BLaER1 (cell line): ENCODE data around the gene SGSM1.

Source experiments
- H3K27ac ChIP-seq: shearing (Covaris generic); formaldehyde crosslinking; 2 replicates; pipeline ENCODE4 v1.8.1; 2022
- H3K27me3 ChIP-seq: shearing (Covaris generic); formaldehyde crosslinking; 2 replicates; pipeline ENCODE4 v1.8.1; 2022
- H3K36me3 ChIP-seq: shearing (Covaris generic); formaldehyde crosslinking; 2 replicates; pipeline ENCODE4 v1.8.1; 2022
- H3K4me1 ChIP-seq: shearing (Covaris generic); formaldehyde crosslinking; 2 replicates; pipeline ENCODE4 v1.8.1; 2022
- H3K4me2 ChIP-seq: shearing (Covaris generic); formaldehyde crosslinking; 2 replicates; pipeline ENCODE4 v1.8.1; 2022
- H3K4me3 ChIP-seq: shearing (Covaris generic); formaldehyde crosslinking; 2 replicates; pipeline ENCODE4 v1.8.1; 2022
- H3K9ac ChIP-seq: shearing (Covaris generic); formaldehyde crosslinking; 2 replicates; pipeline ENCODE4 v1.8.1; 2022
- H3K9me3 ChIP-seq: shearing (Covaris generic); formaldehyde crosslinking; 2 replicates; pipeline ENCODE4 v1.8.1; 2022
- H4K20me1 ChIP-seq: shearing (Covaris generic); formaldehyde crosslinking; 2 replicates; pipeline ENCODE4 v1.8.1; 2022
- Cebpa-rat ChIP-seq: shearing (Covaris generic); IDR thresholded peaks from 2 replicates; pipeline ENCODE4 v1.8.1; 2022

Gene SGSM1

DNA sequence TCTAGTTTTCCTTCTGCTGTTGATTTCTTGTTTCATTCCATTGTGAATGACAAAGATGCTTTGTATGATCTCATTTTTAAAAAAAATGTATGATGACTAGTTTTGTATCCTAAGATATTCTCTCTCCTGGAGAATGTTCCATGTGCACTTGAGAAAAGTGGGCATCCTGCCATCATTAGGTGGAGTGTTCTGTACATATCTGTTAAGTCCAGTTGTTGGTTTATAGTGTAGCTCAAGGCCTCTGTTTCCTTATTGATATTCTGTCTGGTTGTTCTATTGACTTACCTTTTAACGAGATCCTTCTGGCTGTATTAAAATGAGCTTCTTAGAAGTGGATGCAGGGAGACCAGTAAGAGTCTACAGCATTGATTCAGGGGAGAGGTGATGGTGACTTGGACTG is 35.2 kb downstream of the SGSM1 start:
- no peaks in the 10 kb centered on the region for H3K36me3 ChIP-seq
- no peaks in the 10 kb centered on the region for H3K27me3 ChIP-seq
- H4K20me1 ChIP-seq = no peaks in the 10 kb centered on the region
- H3K4me3 ChIP-seq = no peak overlapping the region
- H3K4me1 ChIP-seq = no peaks in the 10 kb centered on the region
- H3K9me3 ChIP-seq = no peaks in the 10 kb centered on the region; the same call in 1 of the 2 replicates
- TF ChIP-seq Cebpa-rat = no peak
- H3K27ac ChIP-seq = no peak overlapping the region
- no peak overlapping the region for H3K9ac ChIP-seq
- no peak overlapping the region for H3K4me2 ChIP-seq

GRCh38 chr22:24843048-24843447 is 37.0 kb downstream of the SGSM1 start:
- H3K4me1 ChIP-seq = no peaks in the 10 kb centered on the region
- no peak for TF ChIP-seq Cebpa-rat
- no peaks in the 10 kb centered on the region for H3K27me3 ChIP-seq
- H3K4me3 ChIP-seq = no peak overlapping the region
- H3K9me3 ChIP-seq = no peaks in the 10 kb centered on the region; the same call in 1 of the 2 replicates
- H3K27ac ChIP-seq = no peak overlapping the region
- H3K36me3 ChIP-seq = no peaks in the 10 kb centered on the region
- H3K4me2 ChIP-seq = no peak overlapping the region
- no peak overlapping the region for H3K9ac ChIP-seq
- no peaks in the 10 kb centered on the region for H4K20me1 ChIP-seq

DNA sequence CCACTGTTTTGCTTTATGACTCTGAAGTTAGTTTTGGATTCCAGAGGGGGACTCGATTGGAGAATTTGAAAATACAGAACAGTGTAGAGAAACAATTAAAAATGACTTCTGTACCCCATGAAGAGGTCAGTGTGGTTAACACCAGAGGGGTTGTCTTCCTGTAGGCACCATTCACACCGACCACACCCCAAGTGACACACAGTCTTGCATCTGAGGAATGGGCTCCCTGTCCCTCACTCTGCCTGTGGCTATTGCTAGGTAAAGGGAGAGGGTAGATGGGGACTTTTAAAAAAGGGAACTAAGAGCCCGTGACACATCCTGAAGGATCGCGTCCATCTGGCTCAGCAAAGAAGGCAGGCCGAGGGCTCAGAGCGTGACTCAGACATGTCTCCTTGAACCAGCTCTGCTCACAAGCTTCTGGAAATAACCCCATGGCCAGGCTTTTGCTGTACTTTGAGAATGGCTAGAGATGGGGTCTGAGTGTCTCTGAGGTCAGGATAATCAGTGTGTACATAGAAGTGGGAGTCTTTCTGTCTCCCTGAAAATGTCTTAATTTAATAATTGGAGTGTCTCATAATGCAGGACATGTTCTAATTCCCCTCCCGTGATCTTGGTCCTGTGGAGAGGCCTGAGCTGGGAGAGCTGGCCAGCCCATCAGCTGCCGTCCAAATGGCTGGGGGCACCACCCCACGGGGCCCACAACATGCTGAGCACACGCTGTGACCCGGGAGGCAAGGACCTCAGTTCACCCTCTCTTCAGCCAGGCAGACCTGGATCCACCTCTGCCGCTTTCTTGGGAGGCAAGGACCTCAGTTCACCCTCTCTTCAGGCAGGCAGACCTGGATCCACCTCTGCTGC is 39.3 kb downstream of the SGSM1 start:
- no peak overlapping the region for H3K27ac ChIP-seq
- no peaks in the 10 kb centered on the region for H3K36me3 ChIP-seq
- no peak overlapping the region for H3K9ac ChIP-seq
- H3K4me1 ChIP-seq = no peaks in the 10 kb centered on the region
- no peaks in the 10 kb centered on the region for H4K20me1 ChIP-seq
- TF ChIP-seq Cebpa-rat = no peak
- H3K9me3 ChIP-seq = no peaks in the 10 kb centered on the region
- H3K4me3 ChIP-seq = no peak overlapping the region
- H3K4me2 ChIP-seq = no peak overlapping the region
- no peaks in the 10 kb centered on the region for H3K27me3 ChIP-seq

GRCh38 chr22:24847490-24847889 is 41.5 kb downstream of the SGSM1 start:
- Histone ChIP-seq H3K4me1 (no peaks in the 10 kb centered on the region), H3K4me3 (no peak overlapping the region), H3K9me3 (no peaks in the 10 kb centered on the region), H3K27me3 (no peaks in the 10 kb centered on the region), H4K20me1 (no peaks in the 10 kb centered on the region), H3K9ac (no peak overlapping the region), H3K36me3 (no peaks in the 10 kb centered on the region), H3K27ac (no peak overlapping the region), H3K4me2 (no peak overlapping the region)
- TF ChIP-seq Cebpa-rat = no peak

GRCh38 chr22:24848559-24849168 is 42.7 kb downstream of the SGSM1 start:
- Histone ChIP-seq H3K4me2 (no peak overlapping the region), H3K27me3 (no peaks in the 10 kb centered on the region), H3K36me3 (no peaks in the 10 kb centered on the region), H4K20me1 (no peaks in the 10 kb centered on the region), H3K4me1 (no peaks in the 10 kb centered on the region), H3K9ac (no peak overlapping the region), H3K9me3 (peaks cover 1% of the 10 kb centered on the region; the same call in 1 of the 2 replicates), H3K27ac (no peak overlapping the region), H3K4me3 (no peak overlapping the region)
- TF ChIP-seq Cebpa-rat = no peak

- Histone ChIP-seq H3K4me3 (no peak overlapping the region), H3K9me3 (peaks cover 7% of the 10 kb centered on the region), H3K9ac (no peak overlapping the region)
Observed at GRCh38 chr22:24855794-24856193, 49.8 kb downstream of the SGSM1 start.

GRCh38 chr22:24857576-24857975 is 51.6 kb downstream of the SGSM1 start:
- no peaks in the 10 kb centered on the region for H3K27me3 ChIP-seq
- TF ChIP-seq Cebpa-rat = no peak
- H3K4me3 ChIP-seq = no peak overlapping the region
- no peak overlapping the region for H3K4me2 ChIP-seq
- no peaks in the 10 kb centered on the region for H4K20me1 ChIP-seq
- H3K9ac ChIP-seq = no peak overlapping the region
- H3K4me1 ChIP-seq = no peaks in the 10 kb centered on the region
- no peaks in the 10 kb centered on the region for H3K36me3 ChIP-seq
- no peak overlapping the region for H3K27ac ChIP-seq
- H3K9me3 ChIP-seq = peaks cover 7% of the 10 kb centered on the region

More at GRCh38 chr22:24855794-24856193, 49.8 kb downstream of the SGSM1 start:
- TF ChIP-seq Cebpa-rat = no peak
- Histone ChIP-seq H3K27me3 (no peaks in the 10 kb centered on the region), H3K4me1 (no peaks in the 10 kb centered on the region), H3K27ac (no peak overlapping the region), H3K36me3 (no peaks in the 10 kb centered on the region), H3K4me2 (no peak overlapping the region), H4K20me1 (no peaks in the 10 kb centered on the region)

- Histone ChIP-seq H3K36me3 (no peaks in the 10 kb centered on the region), H3K4me1 (no peaks in the 10 kb centered on the region), H3K4me3 (no peak overlapping the region), H3K4me2 (no peak overlapping the region), H3K27ac (no peak overlapping the region), H4K20me1 (no peaks in the 10 kb centered on the region), H3K9ac (no peak overlapping the region), H3K9me3 (no peaks in the 10 kb centered on the region), H3K27me3 (no peaks in the 10 kb centered on the region)
- TF ChIP-seq Cebpa-rat = no peak
Observed at GRCh38 chr22:24859587-24859986, 53.6 kb downstream of the SGSM1 start.

DNA sequence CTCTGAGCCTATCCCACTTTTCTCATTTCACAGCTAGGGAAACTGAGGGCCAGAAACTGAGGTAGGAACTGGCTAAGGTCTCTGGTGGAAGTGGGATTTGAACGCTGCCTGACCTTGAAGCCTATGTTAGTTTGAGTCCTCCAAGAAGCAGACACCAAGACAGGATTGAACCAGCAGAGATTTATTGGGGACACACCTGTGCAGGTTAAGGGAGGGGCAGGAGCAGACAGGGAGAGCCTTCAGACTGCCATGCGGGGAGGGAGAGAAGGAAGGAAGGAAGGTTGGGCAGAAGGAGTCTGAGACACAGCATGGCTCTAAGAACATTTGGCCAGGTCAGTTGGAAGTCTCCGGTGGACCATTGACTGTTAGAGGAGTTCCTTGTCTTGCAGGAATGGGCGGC is 59.5 kb downstream of the SGSM1 start:
- no peak for TF ChIP-seq Cebpa-rat
- H3K4me2 ChIP-seq = no peak overlapping the region
- H3K4me1 ChIP-seq = no peaks in the 10 kb centered on the region
- no peaks in the 10 kb centered on the region for H3K27me3 ChIP-seq
- H3K9me3 ChIP-seq = no peaks in the 10 kb centered on the region
- H3K36me3 ChIP-seq = no peaks in the 10 kb centered on the region
- no peaks in the 10 kb centered on the region for H4K20me1 ChIP-seq
- no peak overlapping the region for H3K27ac ChIP-seq
- no peak overlapping the region for H3K4me3 ChIP-seq
- no peak overlapping the region for H3K9ac ChIP-seq

DNA sequence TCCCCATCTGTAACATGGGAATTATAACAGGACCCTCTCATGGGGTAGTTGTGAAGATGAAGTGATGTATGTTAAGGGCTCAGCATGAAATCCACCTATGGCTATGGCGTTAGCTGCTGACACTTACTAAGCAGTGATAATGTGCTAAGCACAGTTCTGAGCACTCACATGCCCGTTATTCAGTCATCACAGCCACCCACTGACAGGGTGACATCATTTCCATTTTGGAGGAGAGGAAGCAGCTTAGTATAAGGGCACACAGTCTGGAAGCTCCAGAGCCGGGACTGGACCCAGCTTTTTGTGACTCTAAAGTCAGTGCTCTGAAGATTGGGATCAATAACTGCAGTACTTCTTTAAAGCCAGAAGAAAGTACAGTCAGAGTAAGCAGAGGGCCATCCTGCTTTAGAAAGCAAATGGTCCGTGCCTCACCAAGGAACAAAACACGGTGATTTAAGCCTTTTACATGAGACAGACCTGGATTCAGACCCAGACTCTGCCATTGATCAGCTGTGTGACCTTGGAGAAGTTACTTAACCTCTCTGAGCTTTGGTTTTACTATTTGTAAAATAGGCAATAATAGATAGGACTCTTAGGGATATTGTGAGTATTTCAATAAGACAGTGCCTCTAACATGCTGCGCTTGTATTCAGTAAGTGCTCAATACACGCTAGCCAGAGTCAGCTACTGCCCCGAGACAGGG is 61.5 kb downstream of the SGSM1 start:
- no peak for TF ChIP-seq Cebpa-rat
- Histone ChIP-seq H3K4me2 (no peak overlapping the region), H3K4me1 (no peaks in the 10 kb centered on the region), H3K27ac (no peak overlapping the region), H3K4me3 (no peak overlapping the region), H4K20me1 (no peaks in the 10 kb centered on the region), H3K9me3 (no peaks in the 10 kb centered on the region), H3K36me3 (no peaks in the 10 kb centered on the region), H3K9ac (no peak overlapping the region), H3K27me3 (no peaks in the 10 kb centered on the region)
